Esophagus squamous epithelium (tissue), 4 donors: ENCODE measurements around the gene NTMT1.

Experiments
- POLR2A ChIP-seq, 4 donors: fragments of 450-650 bp; IDR thresholded peaks; one replicate each; pipeline ENCODE4 v1.6.1; 2017; ENCODE audit warnings: antibody characterized with exemption in 4 of 4, mild to moderate bottlenecking in 4 of 4, moderate library complexity in 3 of 4
- TF ChIP-seq, protein P1 (sequence below), 6 experiments: fragments of 450-650 bp in 4 of 6; fragments of 200-600 bp in 2 of 6; sonication (generic) in 2 of 6; IDR thresholded peaks; one replicate each; pipeline ENCODE4 v1.5.1; 2016 to 2019; ENCODE audit warnings: antibody characterized with exemption in 6 of 6, mild to moderate bottlenecking in 4 of 6, moderate library complexity in 4 of 6

DNA sequence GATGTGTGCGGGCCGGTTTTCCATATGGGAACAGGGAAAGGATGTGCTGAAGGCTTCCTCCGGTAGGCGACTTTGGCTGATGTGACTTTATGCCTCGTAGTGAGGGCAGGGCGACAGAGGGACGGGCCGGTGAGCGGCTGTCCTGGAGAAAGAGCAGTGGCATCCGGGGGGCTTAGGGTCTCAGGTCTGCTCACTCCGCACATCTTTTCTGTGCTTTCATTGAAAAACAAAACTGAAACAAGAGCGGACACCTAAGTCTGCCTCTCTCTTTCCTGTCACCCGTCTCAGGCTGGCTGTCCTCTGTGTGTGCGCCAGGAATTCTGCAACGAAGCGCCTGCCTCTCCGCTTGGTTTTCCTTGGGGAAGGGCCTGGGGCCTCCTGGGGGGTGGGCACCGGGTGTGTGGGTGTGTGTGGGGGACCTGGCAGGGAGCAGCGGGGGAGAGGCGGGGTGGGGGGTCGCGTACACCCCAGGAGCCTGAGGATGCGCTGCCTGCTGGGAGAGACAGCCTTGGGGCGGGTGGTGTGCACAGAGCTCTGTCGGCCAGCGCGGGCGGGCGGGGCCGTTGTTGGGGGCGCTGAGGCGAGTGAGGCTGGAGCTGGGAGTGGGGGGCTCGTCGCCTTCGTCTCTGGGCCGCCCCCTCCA is 38.9 kb downstream of the NTMT1 start:
- TF ChIP-seq, protein P1, sequence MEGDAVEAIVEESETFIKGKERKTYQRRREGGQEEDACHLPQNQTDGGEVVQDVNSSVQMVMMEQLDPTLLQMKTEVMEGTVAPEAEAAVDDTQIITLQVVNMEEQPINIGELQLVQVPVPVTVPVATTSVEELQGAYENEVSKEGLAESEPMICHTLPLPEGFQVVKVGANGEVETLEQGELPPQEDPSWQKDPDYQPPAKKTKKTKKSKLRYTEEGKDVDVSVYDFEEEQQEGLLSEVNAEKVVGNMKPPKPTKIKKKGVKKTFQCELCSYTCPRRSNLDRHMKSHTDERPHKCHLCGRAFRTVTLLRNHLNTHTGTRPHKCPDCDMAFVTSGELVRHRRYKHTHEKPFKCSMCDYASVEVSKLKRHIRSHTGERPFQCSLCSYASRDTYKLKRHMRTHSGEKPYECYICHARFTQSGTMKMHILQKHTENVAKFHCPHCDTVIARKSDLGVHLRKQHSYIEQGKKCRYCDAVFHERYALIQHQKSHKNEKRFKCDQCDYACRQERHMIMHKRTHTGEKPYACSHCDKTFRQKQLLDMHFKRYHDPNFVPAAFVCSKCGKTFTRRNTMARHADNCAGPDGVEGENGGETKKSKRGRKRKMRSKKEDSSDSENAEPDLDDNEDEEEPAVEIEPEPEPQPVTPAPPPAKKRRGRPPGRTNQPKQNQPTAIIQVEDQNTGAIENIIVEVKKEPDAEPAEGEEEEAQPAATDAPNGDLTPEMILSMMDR (IDR thresholded peaks at IDR 0.05) = no peak
- no peak for TF ChIP-seq POLR2A (IDR thresholded peaks at IDR 0.05)
